Stomach (tissue), 9 donors: ENCODE measurements around the gene GDF7. TPM values are rescaled to one million over a fixed set of nuclear protein-coding genes. Genes with fewer than 3 reads are reported as not detected.

ENCODE experiments used
- DNase-seq, 2 donors: peaks; one replicate each; pipeline versions ENCODE4 v3.0.0 to v3.0.0-alpha.2; 2013 to 2019
- H3K27ac ChIP-seq, 5 donors: fragments of 200-600 bp in 4 of 5; sonication (generic) in 4 of 5; one replicate each; pipeline ENCODE4 v1.5.1; 2013 to 2019; ENCODE audit warnings: mild to moderate bottlenecking in 1 of 5, moderate library complexity in 1 of 5
- H3K27me3 ChIP-seq, 3 donors: fragments of 200-600 bp; sonication (generic); one replicate each; pipeline ENCODE4 v1.5.1; 2017 to 2019; ENCODE audit warnings: mixed run types in 1 of 3
- H3K36me3 ChIP-seq, 4 donors: fragments of 200-600 bp; sonication (generic); 1 replicate in 3 of 4; 2 replicates in 1 of 4; pipeline ENCODE4 v1.5.1; 2016 to 2019
- H3K4me1 ChIP-seq, 4 donors: fragments of 200-600 bp; sonication (generic); one replicate each; pipeline ENCODE4 v1.5.1; 2016 to 2019
- H3K4me3 ChIP-seq, 4 donors: fragments of 200-600 bp; sonication (generic) in 3 of 4; one replicate each; pipeline ENCODE4 v1.5.1; 2016 to 2019; ENCODE audit warnings: mild to moderate bottlenecking in 1 of 4
- H3K9me3 ChIP-seq, 4 donors: fragments of 200-600 bp; sonication (generic); one replicate each; pipeline ENCODE4 v1.5.1; 2016 to 2019
- CTCF ChIP-seq, 7 experiments: fragments of 450-650 bp in 4 of 7; fragments of 200-600 bp in 3 of 7; sonication (generic) in 3 of 7; IDR thresholded peaks; one replicate each; pipeline ENCODE4 v1.5.1; 2016 to 2019; ENCODE audit warnings: antibody characterized with exemption in 7 of 7, control low read depth in 2 of 7, mild to moderate bottlenecking in 1 of 7
- EP300 ChIP-seq: sonication (generic); formaldehyde crosslinking; IDR thresholded peaks from one replicate; pipeline ENCODE4 v1.6.1; 2017; ENCODE audit warnings: antibody characterized with exemption
- POLR2A ChIP-seq, 4 donors: fragments of 450-650 bp; IDR thresholded peaks; one replicate each; pipeline ENCODE4 v1.6.1; 2016; ENCODE audit warnings: antibody characterized with exemption in 4 of 4, control low read depth in 2 of 4, mild to moderate bottlenecking in 1 of 4, moderate library complexity in 1 of 4
- POLR2AphosphoS5 ChIP-seq, 3 donors: sonication (generic); formaldehyde crosslinking; IDR thresholded peaks; one replicate each; pipeline ENCODE4 v1.6.1; 2016; ENCODE audit warnings: antibody characterized with exemption in 3 of 3
- WGBS, 5 donors: extraction: QIAGEN DNeasy Blood & Tissue Kit in 3 of 5; methylation state at CpG; one replicate each; pipeline versions ENCODE4 v1.1.5 to v1.1.7; 2013 to 2018; 5-methylcytosine and 5-hydroxymethylcytosine counted together
- intact Hi-C: fragments of 100-400 bp; cut with DNase I; formaldehyde crosslinking; loops from one replicate; pipeline ENCODE4 v1.15.1; 2023; ENCODE audit warnings: low total_unique reads
- polyA plus RNA-seq, 3 donors: library from polyadenylated mRNA; stranded (reverse); fragments of 200-250 nt; gene quantifications; one replicate each; pipeline ENCODE4 v1.2.3, GENCODE V29; 2013
- total RNA-seq, 5 donors: library from RNA; depleted of rRNA; stranded (reverse); fragments of >200 nt; gene quantifications; one replicate each; pipeline versions ENCODE4 v1.1.0 to v1.2.3, GENCODE V29; 2014 to 2016
- donor health status: healthy with polysubstance abuse.
- donor health status: Bipolar disorder and iron deficiency.
- donor health status: healthy.

The GDF7 gene
- total and polyA plus RNA-seq, 8 donors = 0.10 to 1.3 (median 0.37) TPM; not detected in 3

- Histone ChIP-seq H3K27ac (no peak overlapping the region), H3K9me3 (no peaks in the 10 kb centered on the region), H3K36me3 (no peaks in the 10 kb centered on the region), H3K27me3 (peaks cover 14 to 82% (median 55%) of the 10 kb centered on the region in 3 donors), H3K4me3 (no peak overlapping the region), H3K4me1 (peaks cover 28 to 44% (median 37%) of the 10 kb centered on the region in 4 donors)
- intact Hi-C loops = loop anchor here (5.0 kb wide), 1 partner anchor 299 kb away; no protein-coding TSS in a partner anchor
- WGBS, 5 donors = 35 to 49% (median 42%) methylated on average over 7 of the region's 7 CpGs
- DNase-seq = peak in 1 of 2 donors; percentile 10
- TF ChIP-seq POLR2AphosphoS5 (IDR thresholded peaks at IDR 0.05) = no peak
- TF ChIP-seq CTCF (IDR thresholded peaks at IDR 0.05) = no peak
- no peak for TF ChIP-seq EP300
- TF ChIP-seq POLR2A (IDR thresholded peaks at IDR 0.05) = no peak
Observed at GRCh38 chr2:20663196-20664070, 3.5 kb upstream of the GDF7 start.

- WGBS, 5 donors = 43 to 74% (median 58%) methylated on average over 2 of the region's 2 CpGs
- H3K27me3 ChIP-seq = peaks cover 14 to 88% (median 61%) of the 10 kb centered on the region in 3 donors
- intact Hi-C loops = loop anchor here (5.0 kb wide), 1 partner anchor 298 kb away; no protein-coding TSS in a partner anchor
- H3K36me3 ChIP-seq = no peaks in the 10 kb centered on the region
- TF ChIP-seq POLR2AphosphoS5 (IDR thresholded peaks at IDR 0.05) = no peak
- no peak for DNase-seq
- peaks cover 28 to 44% (median 36%) of the 10 kb centered on the region in 4 donors for H3K4me1 ChIP-seq
- no peak overlapping the region for H3K27ac ChIP-seq
- H3K4me3 ChIP-seq = no peak overlapping the region
- no peaks in the 10 kb centered on the region for H3K9me3 ChIP-seq
Observed at GRCh38 chr2:20664071-20664390, 2.9 kb upstream of the GDF7 start.

- Histone ChIP-seq H3K36me3 (no peaks in the 10 kb centered on the region), H3K27ac (no peak overlapping the region), H3K9me3 (no peaks in the 10 kb centered on the region), H3K27me3 (peaks cover 14 to 94% (median 67%) of the 10 kb centered on the region in 3 donors), H3K4me3 (peak overlapping the region in 1 of 4 donors; percentile 58), H3K4me1 (peaks cover 28 to 48% (median 36%) of the 10 kb centered on the region in 4 donors)
- 19 to 28% (median 24%) methylated on average over 16 to 17 of the region's 17 CpGs for WGBS, 5 donors
- intact Hi-C loops = loop anchor here (5.0 kb wide), 1 partner anchor 298 kb away; no protein-coding TSS in a partner anchor
- DNase-seq = peak in 1 of 2 donors; percentile 12
- no peak for TF ChIP-seq POLR2A (IDR thresholded peaks at IDR 0.05)
- TF ChIP-seq CTCF (IDR thresholded peaks at IDR 0.05) = no peak
- TF ChIP-seq EP300 = no peak
- no peak for TF ChIP-seq POLR2AphosphoS5 (IDR thresholded peaks at IDR 0.05)
Observed at GRCh38 chr2:20664431-20665242, 2.3 kb upstream of the GDF7 start.

- WGBS, 5 donors = 3 to 8% (median 5%) methylated on average over 28 to 49 of the region's 49 CpGs
- TF ChIP-seq EP300 (no peak), POLR2A (IDR thresholded peaks at IDR 0.05) (no peak), POLR2AphosphoS5 (IDR thresholded peaks at IDR 0.05) (no peak), CTCF (IDR thresholded peaks at IDR 0.05) (no peak)
- no peaks in the 10 kb centered on the region for H3K36me3 ChIP-seq
- DNase-seq = peak in 1 of 2 donors; percentile 26
- intact Hi-C loops = no loop called here
- H3K27ac ChIP-seq = peak overlapping the region in 2 of 5 donors; percentile 60 to 64
- H3K27me3 ChIP-seq = peaks cover 20 to 100% (median 75%) of the 10 kb centered on the region in 3 donors
- H3K4me1 ChIP-seq = peaks cover 30 to 56% (median 41%) of the 10 kb centered on the region in 4 donors
- peak overlapping the region; percentile 46 to 58 (median 52) for H3K4me3 ChIP-seq
- no peaks in the 10 kb centered on the region for H3K9me3 ChIP-seq
Observed at GRCh38 chr2:20665243-20666004, 1.5 kb upstream of the GDF7 start.
